Peyer's patch (tissue), 4 donors: ENCODE results near the gene DNASE1L3. TPM values are rescaled to one million over a fixed set of nuclear protein-coding genes. Genes with fewer than 3 reads are reported as not detected.

Experiments
- DNase-seq, 3 donors: peaks; one replicate each; pipeline ENCODE4 v3.0.0-alpha.2; 2017 to 2019
- H3K27ac ChIP-seq, 4 donors: fragments of 200-600 bp; sonication (generic); one replicate each; pipeline ENCODE4 v1.5.1; 2016 to 2019
- H3K27me3 ChIP-seq, 2 donors: fragments of 200-600 bp; sonication (generic); one replicate each; pipeline ENCODE4 v1.5.1; 2019
- H3K36me3 ChIP-seq, 3 donors: fragments of 200-600 bp; sonication (generic); one replicate each; pipeline ENCODE4 v1.5.1; 2016 to 2019
- H3K4me1 ChIP-seq, 4 donors: fragments of 200-600 bp; sonication (generic); one replicate each; pipeline ENCODE4 v1.5.1; 2016 to 2019
- H3K4me3 ChIP-seq, 4 donors: fragments of 200-600 bp; sonication (generic); 1 replicate in 3 of 4; 2 replicates in 1 of 4; pipeline ENCODE4 v1.5.1; 2016 to 2019; ENCODE audit warnings: mild to moderate bottlenecking in 1 of 4
- H3K9me3 ChIP-seq, 4 donors: fragments of 200-600 bp; sonication (generic); one replicate each; pipeline ENCODE4 v1.5.1; 2016 to 2019; ENCODE audit warnings: mild to moderate bottlenecking in 1 of 4
- POLR2A ChIP-seq, 2 donors: fragments of 450-650 bp; IDR thresholded peaks; one replicate each; pipeline ENCODE4 v1.5.1; 2017; ENCODE audit warnings: antibody characterized with exemption in 2 of 2, mild to moderate bottlenecking in 2 of 2, moderate library complexity in 2 of 2
- total RNA-seq, 4 donors: library from RNA; depleted of rRNA; stranded (reverse); fragments of >200 nt; gene quantifications; one replicate each; pipeline ENCODE4 v1.1.0, GENCODE V29; 2016
- TF ChIP-seq, protein P1 (sequence below), 6 experiments: fragments of 450-650 bp in 4 of 6; fragments of 200-600 bp in 2 of 6; sonication (generic) in 1 of 6; IDR thresholded peaks; one replicate each; pipeline ENCODE4 v1.5.1; 2017 to 2019; ENCODE audit warnings: antibody characterized with exemption in 6 of 6, mild to moderate bottlenecking in 3 of 6, moderate library complexity in 1 of 6

DNASE1L3 gene
- total RNA-seq, 4 donors from 2014 or later = 1.9 to 47.0 (median 3.9) TPM

DNA sequence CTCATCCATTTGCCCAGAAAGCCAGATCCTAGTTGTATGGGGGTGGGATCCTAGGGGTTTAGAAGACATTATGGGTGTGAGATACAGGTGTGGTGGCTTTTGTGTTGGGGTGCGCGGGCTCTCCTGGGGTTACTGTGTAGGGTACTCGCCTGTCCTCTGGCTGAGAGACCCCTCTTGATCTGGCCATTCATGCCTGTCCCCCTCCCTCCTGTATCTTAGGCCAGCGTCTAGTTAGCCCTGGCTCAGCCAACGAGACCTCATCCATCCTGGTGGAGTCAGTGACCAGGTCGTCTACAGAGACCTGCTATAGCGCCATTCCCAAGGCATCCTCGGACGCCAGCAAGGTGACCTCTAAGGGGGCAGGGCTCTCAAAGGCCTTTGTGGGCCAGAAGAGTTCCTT is 41.4 kb downstream of the DNASE1L3 start:
- no peak for DNase-seq
- TF ChIP-seq POLR2A (IDR thresholded peaks at IDR 0.05) = no peak
- TF ChIP-seq, protein P1, sequence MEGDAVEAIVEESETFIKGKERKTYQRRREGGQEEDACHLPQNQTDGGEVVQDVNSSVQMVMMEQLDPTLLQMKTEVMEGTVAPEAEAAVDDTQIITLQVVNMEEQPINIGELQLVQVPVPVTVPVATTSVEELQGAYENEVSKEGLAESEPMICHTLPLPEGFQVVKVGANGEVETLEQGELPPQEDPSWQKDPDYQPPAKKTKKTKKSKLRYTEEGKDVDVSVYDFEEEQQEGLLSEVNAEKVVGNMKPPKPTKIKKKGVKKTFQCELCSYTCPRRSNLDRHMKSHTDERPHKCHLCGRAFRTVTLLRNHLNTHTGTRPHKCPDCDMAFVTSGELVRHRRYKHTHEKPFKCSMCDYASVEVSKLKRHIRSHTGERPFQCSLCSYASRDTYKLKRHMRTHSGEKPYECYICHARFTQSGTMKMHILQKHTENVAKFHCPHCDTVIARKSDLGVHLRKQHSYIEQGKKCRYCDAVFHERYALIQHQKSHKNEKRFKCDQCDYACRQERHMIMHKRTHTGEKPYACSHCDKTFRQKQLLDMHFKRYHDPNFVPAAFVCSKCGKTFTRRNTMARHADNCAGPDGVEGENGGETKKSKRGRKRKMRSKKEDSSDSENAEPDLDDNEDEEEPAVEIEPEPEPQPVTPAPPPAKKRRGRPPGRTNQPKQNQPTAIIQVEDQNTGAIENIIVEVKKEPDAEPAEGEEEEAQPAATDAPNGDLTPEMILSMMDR (IDR thresholded peaks at IDR 0.05) = no peak
- Histone ChIP-seq H3K27ac (no peak overlapping the region), H3K27me3 (no peaks in the 10 kb centered on the region), H3K4me1 (peaks cover 0 to 30% (median 0%) of the 10 kb centered on the region in 4 donors), H3K9me3 (no peaks in the 10 kb centered on the region), H3K36me3 (peaks cover 0 to 71% (median 0%) of the 10 kb centered on the region in 3 donors), H3K4me3 (no peak overlapping the region)

DNA sequence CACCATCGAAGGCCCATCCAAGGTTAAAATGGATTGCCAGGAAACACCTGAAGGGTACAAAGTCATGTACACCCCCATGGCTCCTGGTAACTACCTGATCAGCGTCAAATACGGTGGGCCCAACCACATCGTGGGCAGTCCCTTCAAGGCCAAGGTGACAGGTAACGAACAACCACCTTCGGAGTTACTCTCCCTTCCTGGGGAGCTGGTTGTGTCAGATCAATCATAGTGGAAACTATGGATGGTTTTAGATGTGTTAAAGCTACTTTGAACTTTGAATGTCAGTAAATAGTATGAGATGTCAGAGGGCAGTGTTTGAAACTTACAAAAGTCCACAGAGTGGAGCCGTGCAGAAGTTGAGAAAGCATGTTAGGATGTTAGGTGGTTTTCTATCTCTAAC is 42.3 kb downstream of the DNASE1L3 start:
- Histone ChIP-seq H3K36me3 (peaks cover 0 to 78% (median 0%) of the 10 kb centered on the region in 3 donors), H3K27ac (peak overlapping the region in 1 of 4 donors; percentile 57), H3K9me3 (no peaks in the 10 kb centered on the region)

DNA sequence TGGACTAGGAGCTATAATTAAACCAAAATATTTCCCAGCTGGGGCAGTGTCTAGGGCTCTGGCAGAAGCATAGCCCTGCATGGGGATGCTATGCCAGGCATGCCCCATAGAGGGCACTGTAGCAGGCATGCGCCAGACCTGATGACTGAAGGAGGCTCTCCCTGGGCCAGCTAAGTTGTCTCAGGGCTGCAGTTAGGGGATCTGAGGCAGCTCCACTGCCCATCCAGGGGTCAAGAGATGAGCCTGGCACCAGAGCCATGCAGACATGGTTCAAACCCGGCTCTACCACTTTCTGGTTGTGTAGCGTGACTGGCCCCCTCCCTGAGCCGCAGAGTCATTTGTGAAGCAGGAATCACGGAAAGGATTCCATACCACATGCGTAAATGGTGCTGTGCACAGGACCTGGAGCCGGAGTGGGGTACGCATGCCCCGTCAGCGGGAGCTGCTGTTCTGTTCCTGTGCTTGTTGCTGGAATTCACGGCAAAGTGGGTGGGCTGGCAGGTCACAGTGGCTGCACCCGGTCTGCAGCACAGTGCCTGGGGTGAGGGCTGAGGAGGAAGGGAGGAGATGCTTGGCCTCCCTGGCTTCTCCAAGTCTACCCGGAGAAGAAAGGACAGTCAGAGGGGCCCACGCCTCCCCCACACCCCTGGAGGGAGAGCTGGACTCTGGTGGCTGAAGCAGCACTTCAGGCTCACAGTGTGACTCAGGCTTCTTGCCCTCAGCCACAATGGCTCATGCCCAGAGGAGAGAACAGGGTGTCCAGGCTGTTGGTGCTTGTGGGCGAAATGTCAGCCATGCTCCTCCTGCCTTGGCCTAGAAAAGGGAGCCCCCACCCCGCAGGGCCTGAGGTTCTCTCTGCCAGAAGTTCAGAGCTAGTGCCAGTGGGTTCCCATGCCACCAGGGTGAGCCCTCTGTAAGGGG is 43.1 kb downstream of the DNASE1L3 start:
- peaks cover 0 to 16% (median 0%) of the 10 kb centered on the region in 4 donors for H3K4me1 ChIP-seq
- peaks cover 0 to 86% (median 0%) of the 10 kb centered on the region in 3 donors for H3K36me3 ChIP-seq
- TF ChIP-seq, protein P1 (IDR thresholded peaks at IDR 0.05) = peak in 5 of 6 experiments; percentile 58 to 75 (median 72)
- TF ChIP-seq POLR2A (IDR thresholded peaks at IDR 0.05) = no peak
- peak in 2 of 3 donors; percentile 71 to 81 for DNase-seq
- no peaks in the 10 kb centered on the region for H3K9me3 ChIP-seq
- peak overlapping the region in 2 of 4 donors; percentile 30 to 57 for H3K27ac ChIP-seq
- H3K27me3 ChIP-seq = no peaks in the 10 kb centered on the region
- H3K4me3 ChIP-seq = no peak overlapping the region

More for the DNA sequence above, 42.3 kb downstream of the DNASE1L3 start:
- Histone ChIP-seq H3K27me3 (no peaks in the 10 kb centered on the region), H3K4me3 (no peak overlapping the region), H3K4me1 (peaks cover 0 to 24% (median 0%) of the 10 kb centered on the region in 4 donors)
- no peak for DNase-seq
- TF ChIP-seq, protein P1 (IDR thresholded peaks at IDR 0.05) = no peak
- TF ChIP-seq POLR2A (IDR thresholded peaks at IDR 0.05) = no peak

DNA sequence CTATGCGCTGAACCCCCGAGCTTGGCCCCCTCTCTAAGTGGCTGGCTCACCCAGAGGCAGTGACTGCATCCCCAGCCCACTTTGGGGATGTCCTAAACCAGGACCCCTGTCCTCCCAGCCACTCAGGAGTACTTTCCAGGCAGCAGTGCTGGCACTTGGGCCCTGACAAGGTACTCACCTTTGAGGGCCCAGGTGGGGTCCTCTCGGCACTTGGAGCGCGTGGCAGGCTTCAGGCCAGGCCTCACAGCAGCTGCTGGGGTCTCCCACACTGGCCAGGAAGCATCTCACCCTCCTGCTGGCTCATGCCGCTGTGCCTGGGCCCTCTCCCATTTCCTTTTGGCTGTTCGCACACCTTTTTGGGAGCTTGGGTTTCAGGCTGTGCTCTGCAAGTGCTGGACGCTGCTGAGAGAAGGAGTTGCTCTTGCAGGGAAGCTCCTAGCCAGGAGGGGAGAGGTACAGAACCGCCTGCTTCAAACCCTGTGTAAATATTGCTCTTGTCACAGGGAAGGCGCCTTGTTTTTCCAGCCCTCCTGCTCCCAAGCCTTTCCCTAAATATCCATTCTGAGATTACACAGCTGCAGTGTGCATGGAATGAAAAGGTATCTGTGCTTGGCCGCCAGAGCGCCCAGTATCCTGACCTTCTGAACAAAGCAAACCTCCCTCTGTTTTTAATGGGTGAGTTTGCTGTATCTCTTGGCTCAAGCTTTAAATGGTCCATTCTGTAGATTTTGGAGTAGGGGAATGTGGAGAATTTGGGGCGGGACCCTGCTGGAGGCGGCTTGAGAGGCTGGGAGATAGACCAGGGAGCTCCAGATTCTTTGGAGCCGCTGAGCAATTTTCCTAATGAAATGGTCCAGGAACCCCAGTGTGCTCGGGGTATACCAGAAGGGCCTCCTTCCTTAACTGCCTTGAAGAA is 45.6 kb downstream of the DNASE1L3 start:
- H3K4me1 ChIP-seq = peaks cover 0 to 15% (median 0%) of the 10 kb centered on the region in 4 donors

More for the DNA sequence above, 45.6 kb downstream of the DNASE1L3 start:
- Histone ChIP-seq H3K4me3 (no peak overlapping the region), H3K27ac (peak overlapping the region in 3 of 4 donors; percentile 6 to 57 (median 55)), H3K36me3 (peaks cover 0 to 96% (median 0%) of the 10 kb centered on the region in 3 donors), H3K27me3 (no peaks in the 10 kb centered on the region), H3K9me3 (no peaks in the 10 kb centered on the region)
- peak in 1 of 3 donors; percentile 41 for DNase-seq
- TF ChIP-seq, protein P1 (IDR thresholded peaks at IDR 0.05) = no peak
- TF ChIP-seq POLR2A (IDR thresholded peaks at IDR 0.05) = no peak
